Ectodermal cell (in vitro differentiated cells): Measurements from ENCODE around the gene ZNF135.

Experiments used
- H3K27ac ChIP-seq: 2 replicates; pipeline ENCODE4 v1.7.0; 2013; ENCODE audit warnings: mild to moderate bottlenecking, low read depth, low read length; ENCODE audit not compliant: insufficient read depth, poor library complexity, severe bottlenecking
- H3K27me3 ChIP-seq: 2 replicates; pipeline ENCODE4 v1.7.0; 2013; ENCODE audit warnings: mild to moderate bottlenecking, low read length; ENCODE audit not compliant: insufficient read depth, control insufficient read depth, poor library complexity, severe bottlenecking
- H3K36me3 ChIP-seq: one replicate; pipeline ENCODE4 v1.7.0; 2013; ENCODE audit warnings: low read length; ENCODE audit not compliant: control insufficient read depth, insufficient read depth
- H3K4me1 ChIP-seq: one replicate; pipeline ENCODE4 v1.7.0; 2013; ENCODE audit warnings: low read length; ENCODE audit not compliant: control insufficient read depth, insufficient read depth
- H3K4me3 ChIP-seq: 2 replicates; pipeline ENCODE4 v1.7.0; 2013; ENCODE audit warnings: low read depth, low read length, control low read depth; ENCODE audit not compliant: insufficient read depth
- H3K9me3 ChIP-seq: 2 replicates; pipeline ENCODE4 v1.7.0; 2013; ENCODE audit warnings: mild to moderate bottlenecking, low read length, moderate library complexity; ENCODE audit not compliant: control insufficient read depth
- WGBS, 2 experiments: methylation state at CpG; one replicate each; pipeline ENCODE4 v1.1.7; 2013; ENCODE audit warnings: missing lambda C conversion rate in 2 of 2; 5-methylcytosine and 5-hydroxymethylcytosine counted together

ZNF135 gene

DNA sequence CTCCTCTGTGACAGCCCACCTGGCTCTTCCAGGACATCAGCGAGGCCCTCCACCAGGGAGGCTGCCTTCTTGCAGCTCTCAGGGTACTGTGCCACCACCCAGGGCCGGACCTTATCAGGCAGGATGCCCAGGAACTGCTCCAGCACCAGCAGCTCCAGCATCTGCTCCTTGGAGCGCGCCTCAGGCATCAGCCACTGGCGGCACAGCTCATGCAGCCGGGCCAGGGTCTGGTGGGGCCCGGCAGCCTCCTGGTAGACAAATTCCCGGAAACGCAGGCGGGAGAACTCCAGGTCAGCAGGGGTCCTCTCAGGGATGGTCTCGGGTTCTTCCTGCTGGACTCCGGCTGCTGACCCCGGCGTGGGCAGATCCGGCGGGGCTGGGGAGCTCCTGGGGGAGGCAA lies 30.8 kb downstream of the ZNF135 start:
- H3K4me3 ChIP-seq: no peak overlapping the region
- peaks cover 47% of the 10 kb centered on the region for H3K36me3 ChIP-seq
- H3K9me3 ChIP-seq: no peaks in the 10 kb centered on the region
- WGBS, 2 experiments: 94 to 96% methylated on average over 16 of the region's 16 CpGs
- no peaks in the 10 kb centered on the region for H3K27me3 ChIP-seq
- no peak overlapping the region for H3K27ac ChIP-seq
- H3K4me1 ChIP-seq: no peaks in the 10 kb centered on the region

DNA sequence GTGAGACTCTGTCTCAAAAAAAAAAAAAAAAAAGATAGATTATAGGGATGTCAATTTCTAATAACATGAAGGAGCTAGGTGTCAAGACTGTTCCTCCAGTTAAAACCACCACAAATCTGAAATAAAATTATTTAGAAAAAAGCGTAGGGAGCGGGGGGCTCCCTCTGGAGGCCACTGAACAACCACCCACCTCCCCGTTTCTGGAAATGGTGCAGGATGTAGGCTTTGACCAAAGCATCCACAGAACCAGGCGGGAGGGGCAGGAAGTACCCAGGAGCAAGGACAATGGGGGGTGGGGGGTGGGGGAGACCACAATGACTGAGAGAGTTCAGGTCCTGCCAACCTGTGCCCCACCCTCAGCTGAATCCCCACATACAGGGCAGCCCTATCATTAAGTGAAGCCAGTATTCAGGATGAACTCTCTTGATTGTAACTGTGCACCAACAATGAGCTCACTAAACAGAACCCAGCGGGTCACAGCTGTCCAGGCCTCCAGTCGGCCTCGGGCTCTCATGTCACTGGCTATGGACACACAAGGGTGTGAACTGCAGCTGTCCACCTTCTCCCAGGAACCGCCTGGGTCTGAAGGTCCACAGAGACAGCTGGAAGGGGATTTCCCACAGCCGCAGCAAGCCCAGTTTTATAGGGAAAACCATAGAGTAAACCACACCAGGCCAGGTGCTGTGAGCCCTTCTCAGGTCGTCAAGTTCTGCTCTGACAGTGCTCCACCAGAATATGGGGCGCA lies 32.3 kb downstream of the ZNF135 start:
- no peaks in the 10 kb centered on the region for H3K4me1 ChIP-seq
- peaks cover 36% of the 10 kb centered on the region for H3K36me3 ChIP-seq
- H3K4me3 ChIP-seq: no peak overlapping the region
- no peaks in the 10 kb centered on the region for H3K27me3 ChIP-seq
- WGBS, 2 experiments: 92 to 95% methylated on average over 9 to 11 of the region's 11 CpGs
- H3K27ac ChIP-seq: no peak overlapping the region
- no peaks in the 10 kb centered on the region for H3K9me3 ChIP-seq

DNA sequence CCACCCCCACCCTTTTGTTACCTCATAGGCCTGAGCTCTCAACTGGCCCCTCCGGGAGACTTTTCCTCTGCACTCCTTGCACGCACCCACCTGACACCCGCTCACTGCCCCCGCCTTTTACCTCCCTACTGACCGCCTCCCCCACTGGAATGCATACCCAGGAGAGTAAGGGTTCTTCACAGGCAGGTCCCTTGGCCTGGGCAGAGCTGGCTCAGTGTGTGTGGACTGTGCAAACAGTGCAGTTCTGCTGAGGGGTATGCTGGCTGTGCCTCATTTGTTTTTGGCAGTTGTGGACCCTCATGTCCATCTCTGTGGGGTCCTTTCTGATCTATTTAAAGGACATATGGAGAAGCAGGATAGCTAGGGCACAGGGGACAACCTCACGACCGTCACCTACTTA lies 34.0 kb downstream of the ZNF135 start:
- Histone ChIP-seq H3K36me3 (peaks cover 25% of the 10 kb centered on the region), H3K4me1 (no peaks in the 10 kb centered on the region), H3K4me3 (no peak overlapping the region), H3K27me3 (no peaks in the 10 kb centered on the region), H3K9me3 (no peaks in the 10 kb centered on the region), H3K27ac (no peak overlapping the region)
- WGBS, 2 experiments: 89 to 96% methylated on average over 7 of the region's 7 CpGs

DNA sequence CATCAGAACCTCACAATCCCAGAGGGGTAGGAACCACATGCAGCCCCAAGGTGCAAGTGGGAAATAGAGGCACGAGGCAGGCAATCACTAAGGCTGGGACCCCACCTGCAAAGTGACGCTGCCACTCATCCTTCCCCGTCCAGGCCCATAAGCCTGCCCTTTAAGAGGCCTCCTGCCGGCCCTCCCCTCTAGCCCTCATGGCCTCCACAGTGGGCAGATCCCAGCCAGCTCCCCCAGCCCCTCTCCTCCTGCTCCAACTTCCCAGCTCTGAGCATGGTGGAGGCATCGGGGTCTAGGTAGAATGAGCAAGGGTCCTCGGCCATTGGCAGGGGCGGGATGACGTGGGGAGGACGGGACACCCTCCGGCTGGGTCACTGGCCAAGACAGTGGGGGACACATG lies 36.2 kb downstream of the ZNF135 start:
- H3K4me3 ChIP-seq: no peak overlapping the region
- H3K27ac ChIP-seq: no peak overlapping the region
- no peaks in the 10 kb centered on the region for H3K27me3 ChIP-seq
- H3K4me1 ChIP-seq: no peaks in the 10 kb centered on the region
- H3K36me3 ChIP-seq: peaks cover 9% of the 10 kb centered on the region
- no peaks in the 10 kb centered on the region for H3K9me3 ChIP-seq
- WGBS, 2 experiments: 94 to 96% methylated on average over 10 of the region's 10 CpGs

DNA sequence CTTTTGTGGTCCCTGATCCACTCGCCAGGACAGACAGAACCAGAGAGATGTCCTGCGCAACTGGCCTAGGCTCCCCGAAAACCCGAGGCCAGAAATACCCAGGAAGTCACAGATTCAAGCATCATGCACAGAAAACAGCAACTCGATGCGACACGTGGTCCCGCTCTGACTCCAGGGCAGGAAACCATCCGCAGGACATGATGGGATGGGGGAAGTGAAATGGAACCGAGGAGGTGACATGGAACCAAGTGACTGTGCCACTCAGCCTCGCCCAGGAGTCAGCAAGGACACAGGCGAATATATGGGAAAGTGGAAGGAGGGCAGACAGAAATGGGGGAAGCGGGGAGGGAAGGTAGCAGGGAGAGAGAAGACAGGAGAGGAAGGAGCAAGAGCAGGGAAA lies 37.8 kb downstream of the ZNF135 start:
- Histone ChIP-seq H3K9me3 (no peaks in the 10 kb centered on the region), H3K4me3 (peak overlapping the region; percentile 76), H3K36me3 (peaks cover 5% of the 10 kb centered on the region), H3K27ac (no peak overlapping the region), H3K4me1 (no peaks in the 10 kb centered on the region), H3K27me3 (no peaks in the 10 kb centered on the region)
- 89 to 90% methylated on average over 13 of the region's 13 CpGs for WGBS, 2 experiments

DNA sequence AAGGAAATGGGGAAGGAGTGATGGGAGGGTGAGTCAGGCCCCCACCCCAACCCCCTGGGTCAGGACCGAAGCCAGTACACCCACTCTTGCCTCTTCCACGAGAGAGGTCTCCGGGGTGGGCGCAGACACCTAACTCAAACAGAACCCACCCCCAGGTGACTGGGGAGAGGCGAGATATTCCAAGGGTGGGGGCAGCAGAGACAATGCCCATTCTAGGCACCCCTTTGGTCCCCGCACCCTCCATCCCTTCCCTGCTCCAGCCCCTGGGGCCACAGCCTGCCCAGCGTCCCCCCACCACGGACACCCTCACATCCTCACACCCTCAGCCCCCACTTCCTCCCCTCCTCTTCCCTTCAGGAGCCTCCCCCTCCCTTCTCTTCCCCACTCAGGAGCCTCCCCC lies 38.3 kb downstream of the ZNF135 start:
- WGBS, 2 experiments: 63 to 66% methylated on average over 8 of the region's 8 CpGs
- no peaks in the 10 kb centered on the region for H3K27me3 ChIP-seq
- H3K36me3 ChIP-seq: peaks cover 5% of the 10 kb centered on the region
- no peaks in the 10 kb centered on the region for H3K9me3 ChIP-seq
- H3K4me1 ChIP-seq: no peaks in the 10 kb centered on the region
- H3K4me3 ChIP-seq: peak overlapping the region; percentile 76
- H3K27ac ChIP-seq: peak overlapping the region; percentile 99

DNA sequence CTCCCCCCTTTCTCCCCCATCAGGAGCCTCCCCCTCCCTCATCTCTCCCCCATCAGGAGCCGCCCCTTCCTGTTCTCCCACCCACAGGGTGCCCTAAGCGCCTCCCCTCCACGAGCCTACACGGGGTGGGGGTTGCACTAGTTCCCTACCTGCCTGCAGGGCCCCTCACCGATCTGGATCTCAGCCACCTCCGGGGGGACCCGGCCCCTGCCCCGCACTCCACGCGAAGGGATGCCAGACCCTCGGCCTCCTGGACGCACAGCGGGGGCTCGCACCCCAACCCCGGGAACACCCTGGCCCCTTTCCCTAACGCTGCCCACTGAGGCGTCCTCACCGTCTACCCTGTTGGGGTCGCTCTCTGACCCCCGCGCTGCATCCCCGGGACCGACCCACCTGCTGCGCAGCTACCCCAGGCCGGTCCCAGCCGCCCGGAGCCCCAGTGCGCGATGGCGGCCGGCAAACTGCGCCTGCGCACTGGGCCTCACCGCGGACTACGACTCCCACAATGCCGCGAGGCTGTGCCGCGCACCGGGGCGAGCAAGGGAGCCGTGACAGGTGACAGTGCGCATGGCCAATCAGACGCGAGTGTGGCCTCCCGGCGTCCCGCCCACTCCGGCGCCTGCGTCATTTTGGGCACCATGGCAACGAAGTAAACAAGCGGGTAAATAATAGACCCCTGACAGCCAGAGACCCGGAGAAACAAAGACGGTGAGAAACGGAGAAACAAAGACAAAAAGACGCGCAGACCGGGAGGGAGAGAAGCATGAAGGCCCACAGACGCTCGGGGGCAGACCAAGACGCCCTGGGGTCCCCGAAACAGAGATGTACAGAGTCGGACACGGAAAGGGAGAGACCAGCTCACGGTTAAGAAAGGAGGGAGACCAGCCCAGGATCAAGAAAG lies 38.9 kb downstream of the ZNF135 start, which contains the start of gene ZSCAN18:
ZSCAN18 (minus strand) TSS at position 451 of the 901 bp plus-strand sequence. CDS start 7,964 bp downstream, outside the sequence.
- H3K4me3 ChIP-seq: peak within 1 kb of the TSS; percentile 76
- 1 to 2% methylated on average over 67 of the region's 67 CpGs for WGBS, 2 experiments

DNA sequence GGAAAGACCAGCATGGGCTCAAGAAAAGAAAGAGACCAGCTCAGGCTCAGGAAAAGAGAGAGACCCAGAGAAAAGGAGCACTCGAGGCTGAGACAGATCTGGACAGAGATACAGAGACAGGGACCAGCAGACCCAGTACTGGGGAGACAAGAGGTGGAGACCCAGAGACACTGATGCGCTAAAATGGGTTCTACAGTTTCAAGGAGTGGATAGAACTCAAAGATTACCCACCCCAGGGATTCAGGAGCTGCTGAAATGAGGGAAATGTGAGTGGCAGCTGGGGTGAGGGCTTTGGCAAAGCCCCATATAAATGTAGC lies 39.6 kb downstream of the ZNF135 start:
- Histone ChIP-seq H3K27ac (peak overlapping the region; percentile 99), H3K4me1 (no peaks in the 10 kb centered on the region), H3K36me3 (peaks cover 5% of the 10 kb centered on the region), H3K27me3 (no peaks in the 10 kb centered on the region), H3K4me3 (peak overlapping the region; percentile 10), H3K9me3 (no peaks in the 10 kb centered on the region)
- WGBS, 2 experiments: 44% methylated on average over 2 of the region's 2 CpGs

More for the DNA sequence above, 38.9 kb downstream of the ZNF135 start, which contains the start of gene ZSCAN18:
- Histone ChIP-seq H3K27me3 (no peaks in the 10 kb centered on the region), H3K27ac (peak within 1 kb of the TSS; percentile 99), H3K4me1 (no peaks in the 10 kb centered on the region), H3K36me3 (peaks cover 5% of the 10 kb centered on the region), H3K9me3 (no peaks in the 10 kb centered on the region)

DNA sequence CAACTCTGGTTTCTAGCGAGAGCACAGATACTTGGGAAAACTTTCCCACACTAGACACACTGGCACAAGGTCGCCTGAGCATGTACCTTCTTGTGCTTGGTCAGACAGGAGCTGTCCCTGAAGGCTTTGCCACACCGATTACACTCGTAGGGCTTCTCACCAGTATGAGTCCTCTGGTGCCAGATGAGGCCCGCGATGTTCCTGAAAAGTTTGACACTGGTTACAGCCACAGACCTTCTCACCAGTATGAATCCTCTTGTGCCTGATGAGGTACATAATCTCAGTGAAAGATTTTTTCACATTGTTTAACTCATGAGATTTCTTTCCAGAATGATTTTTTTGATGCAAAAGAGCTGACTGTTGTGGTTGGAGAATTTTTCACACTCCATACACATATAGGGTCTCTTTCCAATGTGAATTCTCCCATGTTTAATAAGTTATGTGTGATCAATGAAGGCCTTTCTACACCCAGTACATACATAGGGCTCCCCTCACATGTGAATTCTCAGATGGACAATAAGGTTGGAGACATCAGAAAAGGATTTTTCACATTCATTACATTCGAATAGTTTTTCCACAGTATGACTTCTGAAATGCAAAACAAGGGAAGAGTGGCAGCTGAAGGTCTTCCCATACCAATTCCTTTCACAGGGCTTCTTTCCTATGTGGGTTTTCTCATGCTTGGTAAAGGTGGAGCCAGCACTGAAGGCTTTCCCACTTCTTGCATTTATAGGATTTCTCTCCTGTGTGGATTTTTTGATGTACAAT lies 48.9 kb downstream of the ZNF135 start:
- Histone ChIP-seq H3K36me3 (no peaks in the 10 kb centered on the region), H3K4me3 (no peak overlapping the region), H3K9me3 (peaks cover 5% of the 10 kb centered on the region), H3K4me1 (no peaks in the 10 kb centered on the region), H3K27ac (no peak overlapping the region), H3K27me3 (no peaks in the 10 kb centered on the region)
- WGBS, 2 experiments: 66 to 71% methylated on average over 7 of the region's 7 CpGs

DNA sequence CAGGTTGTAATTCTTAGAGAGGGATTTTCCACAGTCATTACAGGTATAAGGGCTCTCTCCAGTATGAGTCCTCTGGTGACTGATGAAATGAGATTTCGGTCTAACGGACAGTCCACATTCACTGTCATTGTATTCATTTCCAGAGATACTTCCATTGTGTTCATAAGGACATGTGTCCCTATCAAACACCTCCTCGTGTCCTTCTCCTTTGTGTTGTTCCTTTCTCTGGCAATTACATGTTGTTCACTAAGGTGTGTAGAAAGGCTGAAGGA lies 49.4 kb downstream of the ZNF135 start:
- Histone ChIP-seq H3K36me3 (no peaks in the 10 kb centered on the region), H3K4me1 (no peaks in the 10 kb centered on the region), H3K4me3 (no peak overlapping the region), H3K27me3 (no peaks in the 10 kb centered on the region), H3K9me3 (peaks cover 5% of the 10 kb centered on the region), H3K27ac (no peak overlapping the region)
- WGBS, 2 experiments: 72 to 78% methylated on average over 3 of the region's 3 CpGs
